ENCODE measurements around the gene ACTRT2.
A peak's percentile ranks its signal among the peaks of the same experiment; 100 is the strongest.

ACTRT2 gene

DNA sequence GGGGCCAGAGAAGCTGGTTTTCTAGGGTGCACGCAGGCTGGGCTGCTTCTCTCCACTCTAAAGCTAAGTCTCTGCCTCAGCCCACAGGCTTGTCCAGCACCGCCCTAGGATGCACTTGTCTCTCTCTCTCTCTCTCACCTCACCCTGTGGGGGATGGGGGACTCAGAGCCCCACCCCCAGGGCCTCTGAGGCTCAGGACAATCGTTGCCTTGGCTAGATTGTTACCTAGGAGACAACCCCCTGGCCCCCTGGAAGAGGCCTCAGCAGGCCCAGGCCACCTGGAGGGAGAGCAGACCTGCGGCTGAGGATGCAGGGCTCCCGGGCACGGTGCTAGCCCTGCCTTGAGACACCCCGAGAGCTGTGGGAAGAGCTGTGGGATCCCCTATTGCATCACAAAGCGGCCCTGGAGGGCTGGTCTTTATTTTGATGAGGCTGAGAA is at the start of gene ACTRT2:
TSS of gene ACTRT2 (plus strand) at position 235 of the 439 bp plus-strand sequence. CDS start 220 bp downstream, outside the sequence.
- no peak for DNase-seq

DNA sequence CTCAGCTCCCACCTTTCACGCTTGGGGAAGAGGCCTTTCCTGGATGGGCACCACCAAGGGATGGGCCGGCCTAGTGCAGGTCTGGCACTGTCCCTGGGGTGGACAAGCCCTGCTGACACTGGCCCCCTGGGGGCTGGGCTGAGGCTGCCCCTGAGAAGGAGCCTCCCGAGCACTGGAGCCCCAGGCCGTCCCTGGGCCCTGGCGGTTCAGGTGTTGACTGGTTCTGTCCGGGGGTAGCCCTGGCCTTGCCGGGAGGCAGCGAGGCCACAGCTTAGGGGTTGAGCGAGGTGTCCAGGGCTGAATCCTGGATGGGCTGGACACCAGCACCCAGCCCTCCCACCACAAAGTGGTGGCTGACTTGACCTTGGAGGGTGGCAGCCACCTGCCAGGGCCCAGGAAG is 49.7 kb upstream of the ACTRT2 start:
- DNase-seq = no peak

GRCh38 chr1:2972011-2972878 is 49.0 kb upstream of the ACTRT2 start:
- DNase-seq = no peak

- peak; percentile 1 for DNase-seq
Measured at GRCh38 chr1:2972879-2973575, 48.2 kb upstream of the ACTRT2 start.

- no peak for DNase-seq
Measured at GRCh38 chr1:2973601-2974593, 47.4 kb upstream of the ACTRT2 start.

DNA sequence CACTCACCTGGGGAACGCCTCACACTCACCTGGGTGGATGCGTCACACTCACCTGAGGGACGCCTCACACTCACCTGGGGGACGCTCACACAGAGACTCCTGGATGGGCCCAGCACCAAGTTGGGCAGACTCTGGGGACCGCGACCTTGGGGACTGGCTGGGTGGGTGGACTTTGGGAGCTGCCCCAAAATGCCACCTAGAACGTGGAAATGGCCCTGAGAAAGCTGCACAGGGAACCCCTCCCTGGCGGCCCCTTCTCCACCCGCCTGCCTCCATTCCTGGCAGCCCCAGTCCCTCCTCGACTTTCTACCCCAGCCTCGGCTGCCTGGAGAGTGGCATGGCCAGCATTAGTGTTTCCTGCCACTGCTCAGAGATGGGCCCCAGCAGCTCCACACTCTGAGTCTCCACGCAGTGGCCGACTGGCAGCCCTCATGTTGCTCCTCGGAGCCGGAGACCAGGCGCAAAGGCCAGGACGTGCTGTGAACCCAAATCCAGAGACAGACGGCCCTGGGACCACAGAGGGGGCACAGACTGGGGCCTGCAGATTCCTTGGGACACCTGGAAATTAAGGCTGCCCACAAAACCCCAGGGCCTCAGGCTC is 46.5 kb upstream of the ACTRT2 start:
- no peak for DNase-seq

GRCh38 chr1:2975466-2976179 is 45.6 kb upstream of the ACTRT2 start:
- no peak for DNase-seq

- DNase-seq = no peak
Measured at GRCh38 chr1:2976180-2976562, 45.1 kb upstream of the ACTRT2 start.

DNA sequence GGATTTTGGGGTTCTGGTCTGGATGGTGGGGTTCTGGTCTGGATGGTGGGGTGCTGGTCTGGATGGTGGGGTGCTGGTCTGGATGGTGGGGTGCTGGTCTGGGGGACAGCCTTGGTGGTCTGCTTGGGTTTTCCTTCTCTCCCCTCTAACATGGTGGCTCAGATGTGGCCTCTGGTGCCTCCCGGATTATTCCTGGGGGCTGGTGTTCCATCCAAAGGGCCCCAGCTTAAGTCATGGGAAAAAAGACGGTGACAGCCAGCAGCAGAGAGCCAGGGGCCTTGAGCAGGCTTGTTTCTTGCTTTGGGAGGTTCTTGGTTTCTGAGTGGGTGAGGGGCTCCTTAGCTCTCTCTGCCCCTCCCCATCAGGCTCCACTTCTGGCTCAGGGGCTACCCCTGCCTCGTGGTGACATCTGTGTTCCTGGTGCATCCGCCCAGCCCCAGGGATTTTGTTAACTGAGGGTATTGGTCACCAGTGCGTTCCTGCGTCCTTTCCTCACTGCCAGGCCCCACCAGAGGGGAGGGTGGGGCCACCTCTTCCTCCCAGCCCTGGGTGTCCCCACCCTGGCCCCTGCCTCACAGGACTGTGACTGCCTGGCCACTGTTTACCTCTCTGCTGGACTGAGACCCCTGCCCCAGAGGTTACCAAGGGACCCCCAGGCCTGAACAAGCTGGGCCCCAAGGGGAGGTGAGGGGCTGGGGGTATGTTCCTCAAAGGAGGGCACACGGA is 43.2 kb upstream of the ACTRT2 start:
- no peak for DNase-seq

DNA sequence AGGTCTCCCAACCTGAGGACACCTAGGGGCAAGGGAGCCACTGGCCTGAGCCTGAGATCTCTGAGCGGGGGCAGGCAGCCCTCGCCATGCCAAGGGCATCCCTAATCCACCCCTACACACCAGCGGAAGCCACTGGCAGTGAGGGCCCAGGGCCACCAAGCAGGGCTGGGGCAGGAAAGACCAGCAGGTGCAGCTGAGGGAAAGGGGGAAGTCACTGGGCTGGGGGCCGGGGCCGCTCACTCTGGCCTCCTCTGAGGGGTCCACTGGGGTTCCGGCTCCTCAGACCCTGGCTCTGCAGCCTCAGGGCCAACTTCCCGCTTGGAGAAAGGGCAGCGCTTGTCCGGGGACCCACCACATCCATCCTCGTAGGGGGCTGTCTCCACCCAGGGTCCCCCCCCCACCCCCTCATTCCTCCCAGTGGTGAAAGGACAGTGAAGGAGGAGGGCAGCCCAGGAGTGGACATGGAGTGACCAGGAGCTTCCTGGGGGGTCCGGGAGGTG is 42.5 kb upstream of the ACTRT2 start:
- DNase-seq = peak; percentile 1

GRCh38 chr1:2979191-2980072 is 41.8 kb upstream of the ACTRT2 start:
- peak; percentile 3 for DNase-seq

DNA sequence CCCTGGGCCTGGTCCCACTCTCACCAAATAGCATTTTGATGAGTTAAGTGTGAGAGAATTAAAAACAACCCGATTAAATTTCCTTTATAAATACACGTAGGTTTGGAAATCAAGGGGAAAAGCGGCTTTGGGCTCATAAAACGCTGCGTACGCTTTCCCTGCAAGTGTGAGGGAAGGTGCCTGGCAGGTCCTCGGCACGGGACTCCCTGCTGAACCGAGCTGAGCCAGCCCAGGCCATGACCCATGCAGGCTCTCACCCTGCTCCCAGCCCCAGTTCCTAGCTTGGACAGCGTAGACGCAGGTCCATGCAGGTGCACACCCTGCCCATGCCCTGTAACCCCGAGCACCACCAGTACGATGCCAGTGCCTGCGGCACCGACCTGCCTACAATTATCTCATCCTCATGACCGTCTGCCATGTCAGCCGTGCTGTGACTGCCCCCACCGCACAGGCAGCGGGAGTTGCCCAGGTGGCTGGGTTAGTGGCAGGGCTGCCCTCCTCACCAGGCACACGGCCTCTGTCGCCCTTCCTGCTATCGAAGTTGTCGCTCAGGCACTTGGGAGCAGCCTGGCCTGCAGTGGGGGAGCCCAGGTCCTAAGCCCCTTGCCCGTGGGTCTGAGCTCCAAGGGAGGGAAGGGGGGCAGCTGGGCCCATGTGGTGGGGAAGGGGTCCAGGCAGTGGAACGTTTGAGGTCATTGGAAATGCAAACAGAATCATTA is 41.0 kb upstream of the ACTRT2 start:
- DNase-seq = peak; percentile 2

- peak; percentile 2 for DNase-seq
Measured at GRCh38 chr1:2980849-2981248, 40.4 kb upstream of the ACTRT2 start.

DNA sequence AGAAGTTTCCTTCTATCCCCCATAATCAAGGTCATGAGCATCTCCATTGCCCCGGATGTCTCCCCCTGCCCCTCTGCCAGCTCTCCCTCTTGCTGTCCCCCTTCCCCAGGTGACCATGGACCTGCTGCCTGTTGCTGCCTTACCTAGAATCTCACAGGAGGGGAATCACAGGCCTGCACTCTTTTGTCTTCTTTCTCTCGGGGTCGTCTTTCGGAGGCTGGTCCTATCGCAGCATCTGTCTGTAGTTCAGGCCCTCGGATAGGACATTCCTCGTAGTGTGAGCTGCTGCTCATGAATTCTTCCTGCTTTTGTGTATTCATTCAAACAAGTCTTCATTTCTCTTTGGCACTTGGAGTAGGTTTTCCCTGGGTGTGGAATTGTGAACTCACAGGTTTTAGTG is 39.9 kb upstream of the ACTRT2 start:
- peak; percentile 1 for DNase-seq

- DNase-seq = peak; percentile 1
Measured at GRCh38 chr1:2981981-2982614, 39.2 kb upstream of the ACTRT2 start.

DNA sequence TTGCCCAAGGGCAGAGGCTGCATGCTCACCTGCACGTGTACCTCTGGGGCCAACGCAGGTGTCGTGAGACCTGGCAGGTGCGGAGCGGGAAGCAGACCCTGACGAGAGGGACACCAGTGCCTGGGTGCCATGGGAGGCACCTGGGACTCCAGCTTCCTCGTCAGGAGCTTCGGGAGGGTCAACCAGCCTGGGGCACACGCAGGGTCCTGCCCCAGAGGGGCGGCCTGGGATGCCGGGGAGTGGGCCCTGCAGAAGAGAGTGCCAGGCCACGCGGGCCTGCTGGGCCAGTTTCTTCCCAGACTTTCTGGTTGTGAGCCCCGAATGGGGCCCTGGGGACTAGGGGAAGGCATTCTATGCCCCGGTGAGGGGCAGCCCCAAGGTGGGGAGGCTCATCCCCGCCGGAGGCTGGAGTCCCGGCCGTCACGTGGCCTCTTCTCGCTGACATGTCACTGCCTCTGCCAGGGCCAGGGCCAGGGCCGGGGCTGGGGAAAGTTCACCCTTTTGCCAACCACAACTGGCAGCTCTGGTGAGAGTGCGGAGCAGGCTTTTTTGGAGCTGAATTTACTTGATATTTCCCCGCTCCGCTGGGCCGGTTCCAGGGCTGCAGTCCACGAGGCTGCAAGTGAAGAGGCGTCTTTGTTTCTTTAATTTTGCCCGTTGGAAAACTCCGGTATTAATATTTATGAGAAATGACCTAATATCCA is 38.5 kb upstream of the ACTRT2 start:
- peak; percentile 1 for DNase-seq

GRCh38 chr1:2983319-2983705 is 38.0 kb upstream of the ACTRT2 start:
- peak; percentile 1 for DNase-seq

Data from activated gamma-delta T cell treated with Interleukin-2 at 50 U/mL for 16 hours (primary cell).